ENCODE results near the gene ARF6.

GRCh38 chr14:49851813-49852212 lies 41.1 kb upstream of the ARF6 start:
- TF ChIP-seq POLR2A (IDR thresholded peaks at IDR 0.05; ENCODE audit: low read length) (no peak), GATA1 (IDR thresholded peaks at IDR 0.05; ENCODE audit: low read depth, low read length) (no peak)

Data from erythroblast (primary cell).